GM19023 (cell line): ENCODE measurements around the gene CCDC74A.
A peak's percentile ranks its signal among the peaks of the same experiment; 100 is the strongest.
"Not testable (repeated sequence)": the region's sequence is repeated elsewhere in the genome, so short reads cannot be mapped to it uniquely, and the experiment has no call there.

Experiments
- ATAC-seq: cut with Tn5 transposase; IDR thresholded peaks from one replicate; pipeline ENCODE4 v1.9.1; 2021; ENCODE audit warnings: mild to moderate bottlenecking, moderate library complexity; ENCODE audit not compliant: unreplicated experiment

Gene CCDC74A

DNA sequence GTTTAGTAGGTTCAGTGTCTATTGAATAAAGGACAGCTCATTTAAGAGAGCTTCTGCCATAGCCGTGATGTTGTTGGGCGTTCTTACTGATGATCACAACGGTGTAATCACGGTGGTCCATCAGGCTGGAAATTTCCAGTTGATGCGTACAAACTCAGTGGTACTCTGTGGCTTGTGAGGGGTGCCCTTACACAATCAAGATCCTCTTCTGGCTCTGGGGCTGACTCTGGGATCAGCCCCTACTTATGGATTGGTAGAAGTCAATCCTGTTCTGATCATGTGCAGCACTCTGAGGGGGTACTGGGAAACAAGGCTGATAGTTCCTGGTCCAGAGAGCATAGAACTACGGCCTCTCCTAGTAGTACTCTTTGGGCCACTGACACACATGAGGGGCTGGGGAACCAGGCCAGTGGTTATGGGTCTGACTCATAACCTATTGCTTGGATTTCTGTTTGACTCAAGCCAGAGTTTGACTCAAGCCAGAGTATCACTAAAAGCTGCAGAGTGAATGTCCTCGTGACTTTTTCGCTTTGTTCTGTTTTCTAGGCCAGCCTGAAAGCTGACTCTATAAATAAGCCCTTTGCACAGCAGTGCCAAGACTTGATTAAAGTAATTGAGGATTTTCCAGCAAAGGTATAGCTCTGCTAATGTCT is 29.2 kb upstream of the CCDC74A start:
- ATAC-seq = peak; percentile 97

DNA sequence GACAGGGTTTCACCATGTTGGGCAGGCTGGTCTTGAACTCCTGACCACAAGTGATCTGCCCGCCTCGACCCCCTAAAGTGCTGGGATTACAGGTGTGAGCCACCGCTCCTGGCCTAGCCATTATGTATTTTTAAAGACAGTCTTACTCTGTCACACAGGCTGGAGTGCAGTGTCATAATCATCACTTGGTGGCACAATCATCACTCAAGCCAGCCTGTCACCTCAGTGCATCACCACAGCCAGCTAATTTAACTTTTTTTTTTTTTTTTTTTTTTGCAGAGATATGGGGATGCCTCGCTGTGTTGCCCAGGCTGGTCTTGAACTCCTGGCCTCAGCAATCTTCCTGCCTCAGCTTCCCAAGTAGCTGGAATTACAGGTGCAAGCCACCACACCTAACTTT is 24.1 kb upstream of the CCDC74A start:
- not testable (repeated sequence) for ATAC-seq

DNA sequence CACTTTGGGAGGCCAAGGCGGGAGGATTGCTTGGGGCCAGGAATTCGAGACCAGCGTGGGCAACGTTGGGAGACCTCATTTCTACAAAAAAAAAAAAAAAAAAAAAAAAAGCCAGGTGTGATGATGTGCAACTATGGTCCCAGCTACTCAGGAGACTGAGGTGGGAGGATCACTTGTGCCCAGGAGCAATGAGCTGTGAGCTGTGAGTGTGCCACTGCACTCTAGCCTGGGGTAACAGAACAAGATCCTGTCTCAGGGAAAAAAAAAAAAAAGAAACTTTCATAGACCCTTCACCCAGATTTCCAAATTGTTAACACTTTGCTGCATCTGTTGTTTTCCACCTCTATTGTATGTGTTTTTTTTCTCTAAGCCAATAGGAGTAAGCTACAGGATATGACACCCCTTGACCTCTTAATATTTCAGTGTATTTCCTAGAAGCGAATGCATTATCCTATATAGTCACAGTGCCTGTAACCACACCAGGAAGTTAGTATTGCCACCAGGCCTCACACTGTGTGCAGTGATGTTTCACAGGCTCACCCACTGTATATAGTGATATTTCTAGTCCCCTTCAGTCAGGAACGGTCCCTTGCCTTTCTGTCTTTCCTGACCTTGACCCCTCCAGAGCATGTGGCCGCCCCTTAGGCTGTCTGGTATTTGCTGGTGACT is 23.5 kb upstream of the CCDC74A start:
- not testable (repeated sequence) for ATAC-seq

DNA sequence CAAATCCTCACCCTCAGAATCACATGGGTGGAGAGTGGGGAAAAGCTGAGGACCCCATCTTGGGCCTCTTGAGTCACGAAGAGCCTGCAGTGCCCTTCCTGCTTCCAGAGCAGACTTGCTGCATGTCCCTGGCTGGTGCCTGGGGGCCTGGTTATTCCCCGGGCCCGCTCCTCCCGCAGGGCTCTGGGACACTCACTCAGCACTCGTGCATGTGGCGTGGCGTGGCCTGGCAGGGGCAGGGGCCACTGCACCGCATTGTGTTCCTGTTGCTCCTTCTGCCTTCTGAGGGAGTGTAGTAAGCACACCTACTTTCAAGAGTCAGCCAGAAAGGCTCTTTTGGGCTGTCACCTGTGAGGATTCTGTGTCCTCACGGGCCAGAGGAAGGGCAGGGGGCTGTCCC is 18.1 kb upstream of the CCDC74A start:
- no peak for ATAC-seq

DNA sequence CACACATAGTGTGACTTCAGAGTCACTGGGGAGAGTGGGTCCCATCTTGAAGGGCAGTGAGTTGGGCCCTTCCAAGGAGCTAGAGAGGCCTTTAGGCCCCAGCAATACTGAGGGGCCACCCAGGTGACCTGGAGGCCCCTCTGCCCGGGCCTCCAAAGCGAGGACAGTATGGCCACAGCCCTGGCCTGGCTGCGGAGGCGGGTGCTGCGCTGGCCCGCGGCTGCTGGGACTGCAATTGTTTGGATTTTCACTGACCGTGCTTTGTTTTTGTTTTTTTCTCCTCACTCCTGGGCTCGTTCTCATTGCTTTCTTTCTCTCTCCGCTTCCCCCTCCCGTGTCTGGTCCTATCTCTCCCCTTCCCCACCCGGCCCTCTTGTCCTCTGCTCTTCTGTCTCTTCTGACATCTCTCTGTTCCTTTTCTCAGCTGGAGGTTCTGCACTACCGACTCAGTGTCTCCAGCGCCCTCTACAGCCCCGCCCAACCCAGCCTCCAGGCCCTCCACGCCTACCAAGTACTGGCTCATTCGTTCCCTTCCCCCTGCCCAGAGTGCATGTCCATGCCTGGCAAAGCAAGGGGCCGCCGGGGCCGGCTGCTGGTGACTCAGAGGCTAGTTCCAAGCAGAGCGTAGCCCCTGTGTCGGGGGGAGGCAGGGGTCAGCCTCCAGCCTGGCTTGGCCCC is 16.3 kb upstream of the CCDC74A start:
- not testable (repeated sequence) for ATAC-seq

DNA sequence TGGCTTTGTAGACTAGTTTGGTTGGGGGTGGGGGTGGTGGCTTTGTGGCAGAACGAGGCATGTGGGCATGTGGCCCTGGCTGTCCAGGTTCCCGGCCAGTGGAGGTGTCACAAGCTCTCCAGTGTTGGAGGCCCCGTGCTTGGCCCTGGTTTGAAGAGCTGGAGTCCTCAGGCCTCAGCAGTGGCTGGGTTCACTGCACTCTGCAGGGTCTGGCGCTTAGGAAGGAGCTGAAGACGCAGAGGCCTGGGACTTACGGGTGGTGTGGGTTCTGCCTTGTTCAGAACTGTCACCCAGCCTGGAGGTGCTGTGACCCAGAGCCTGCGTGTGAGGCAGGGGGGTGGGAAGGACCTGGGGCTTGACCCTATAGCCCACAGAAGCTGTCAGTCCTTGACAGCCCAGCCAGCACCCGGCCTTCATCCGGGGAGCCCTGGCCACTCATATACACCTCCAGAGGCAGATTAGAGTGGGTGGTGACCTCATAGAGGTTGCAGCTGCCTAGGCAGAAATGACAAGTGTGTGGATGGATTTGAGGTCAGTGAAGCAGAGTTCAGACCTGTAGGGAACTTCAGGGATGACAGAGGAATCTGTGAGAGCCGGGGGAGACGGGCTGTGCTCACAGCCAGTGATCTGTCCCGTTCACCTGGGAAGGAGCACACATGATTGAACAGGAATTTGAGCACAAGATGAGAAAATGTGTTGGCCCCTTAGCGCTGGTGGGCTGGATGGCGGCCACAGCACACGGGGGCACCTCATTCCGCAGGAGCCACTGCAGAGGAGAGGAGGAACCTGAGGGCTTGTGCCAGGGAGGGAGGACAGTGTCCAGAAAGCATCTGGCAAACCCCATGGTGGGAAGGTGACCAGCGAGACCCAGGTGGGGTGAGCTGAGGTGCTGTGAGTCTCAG is 15.5 kb upstream of the CCDC74A start:
- not testable (repeated sequence) for ATAC-seq

DNA sequence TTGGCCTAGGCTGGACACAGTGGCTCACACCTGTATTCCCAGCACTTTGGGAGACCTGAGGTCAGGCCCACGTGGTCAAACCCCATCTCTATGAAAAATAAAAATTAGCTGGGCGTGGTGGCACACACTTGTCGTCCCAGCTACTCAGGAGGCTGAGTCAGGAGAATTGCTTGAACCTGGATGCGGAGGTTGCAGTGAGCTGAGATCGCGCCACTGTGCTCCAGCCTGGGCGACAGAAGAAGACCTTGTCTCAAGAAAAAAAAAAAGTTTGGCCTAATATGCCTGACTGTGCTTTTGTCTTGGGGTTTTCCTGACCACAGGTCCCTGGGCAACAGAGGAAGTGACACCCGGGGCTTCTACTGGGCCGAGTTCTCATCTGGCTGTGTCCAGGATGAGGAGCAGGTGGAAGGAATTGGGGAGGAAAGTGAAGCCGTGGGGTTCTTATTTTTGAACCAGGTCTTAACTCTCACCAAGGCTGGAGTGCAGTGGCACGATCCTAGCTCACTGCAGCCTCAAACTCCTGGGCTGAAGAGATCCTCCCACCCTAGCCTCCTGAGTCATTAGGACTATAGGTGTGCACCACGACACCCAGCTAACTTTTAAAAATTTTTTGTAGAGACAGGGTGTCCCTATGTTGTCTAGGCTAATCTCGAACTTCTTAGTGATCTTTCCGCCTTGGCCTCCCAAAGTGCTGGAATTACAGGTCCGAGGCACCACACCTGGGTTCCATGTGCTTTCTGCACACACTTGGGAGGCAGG is 13.1 kb upstream of the CCDC74A start:
- ATAC-seq = peak; percentile 79

DNA sequence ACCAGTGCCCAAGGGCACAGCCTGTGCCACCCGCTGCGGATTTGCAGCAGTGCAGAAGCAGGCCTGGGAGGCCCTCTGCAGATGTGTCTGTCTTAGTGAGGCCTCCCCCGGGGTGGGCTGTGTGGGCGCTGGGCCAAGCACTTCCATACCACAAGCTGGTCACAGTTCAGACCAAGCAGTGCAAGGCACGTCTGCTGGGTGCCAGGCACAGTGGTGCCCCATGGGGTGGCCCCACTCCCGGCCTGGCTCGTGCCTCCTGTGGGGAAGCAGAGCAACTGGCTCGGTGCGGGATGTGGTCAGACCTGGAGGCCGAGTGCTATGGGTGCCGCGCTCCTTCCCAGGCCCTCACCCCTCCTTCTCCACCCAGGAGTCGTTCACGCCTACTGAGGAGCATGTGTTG is 12.5 kb upstream of the CCDC74A start:
- not testable (repeated sequence) for ATAC-seq

DNA sequence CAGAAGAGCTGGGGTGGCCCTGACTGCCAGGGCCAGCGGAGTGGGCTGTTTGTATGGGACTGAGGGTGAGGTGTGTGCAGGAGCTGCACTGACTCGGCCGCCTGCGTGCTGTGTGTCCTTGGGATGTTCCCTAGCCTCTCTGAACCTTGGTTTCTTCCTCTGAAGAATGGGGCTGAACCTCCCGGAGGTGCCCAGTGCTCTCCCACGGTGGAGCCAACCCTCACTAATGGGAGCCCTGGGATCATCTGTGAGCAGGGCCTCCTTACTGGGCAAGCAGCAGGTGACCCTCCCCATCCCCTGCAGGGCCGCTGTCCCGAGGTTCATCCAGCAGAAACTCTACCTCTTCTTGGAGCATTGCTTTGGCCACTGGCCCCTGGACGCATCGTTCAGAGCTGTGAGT is 11.7 kb upstream of the CCDC74A start:
- no peak for ATAC-seq

DNA sequence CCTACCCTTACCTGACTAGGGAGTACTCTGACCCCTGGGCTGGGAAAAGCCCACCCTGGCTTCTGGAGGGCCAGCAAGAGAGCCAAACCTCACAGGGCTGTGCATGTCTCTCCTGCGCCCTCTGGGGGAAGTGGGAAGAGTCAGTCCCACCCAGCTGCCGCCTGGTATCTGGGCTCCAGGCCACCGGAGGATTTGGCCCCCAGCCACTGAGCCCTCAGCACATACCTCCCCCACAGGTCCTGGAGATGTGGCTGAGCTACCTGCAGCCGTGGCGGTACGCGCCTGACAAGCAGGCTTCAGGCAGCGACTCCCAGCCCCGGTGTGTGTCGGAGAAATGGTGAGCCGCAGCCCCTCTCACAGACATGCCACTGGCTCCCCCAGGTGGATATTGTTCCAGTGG is 11.1 kb upstream of the CCDC74A start:
- not testable (repeated sequence) for ATAC-seq

DNA sequence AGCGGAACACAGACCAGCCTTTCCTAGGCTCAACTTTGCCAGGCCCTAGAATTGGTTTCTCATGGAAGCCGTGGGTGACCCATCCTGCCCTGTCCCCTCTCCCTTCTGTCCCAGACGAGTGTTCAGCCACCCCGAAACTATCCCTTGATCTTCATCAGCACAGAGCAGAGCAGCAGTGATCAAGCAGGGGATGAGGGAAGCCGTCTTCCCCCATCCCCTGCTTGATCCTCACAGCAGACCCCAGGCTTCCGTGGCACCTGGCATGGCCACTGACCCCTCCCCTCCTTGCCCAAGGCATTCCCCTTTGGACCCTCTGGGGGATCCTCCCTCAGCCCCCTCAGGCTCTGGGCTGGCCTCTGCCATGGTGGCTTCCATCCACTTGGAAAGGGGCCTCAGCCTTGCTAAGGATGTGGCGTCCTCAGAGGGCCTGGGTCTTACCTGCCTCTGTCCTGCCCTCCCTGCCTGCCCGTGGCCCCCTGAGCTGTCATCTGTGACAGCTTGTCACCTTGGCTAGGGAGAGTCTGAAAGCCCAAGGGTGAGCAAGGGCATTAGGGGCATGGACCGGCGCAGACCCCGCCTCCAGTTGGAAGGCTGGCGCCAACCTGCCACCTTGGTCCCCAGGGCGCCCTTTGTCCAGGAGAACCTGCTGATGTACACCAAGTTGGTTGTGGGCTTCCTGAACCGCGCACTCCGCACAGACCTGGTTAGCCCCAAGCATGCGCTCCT is 10.4 kb upstream of the CCDC74A start:
- ATAC-seq = no peak

DNA sequence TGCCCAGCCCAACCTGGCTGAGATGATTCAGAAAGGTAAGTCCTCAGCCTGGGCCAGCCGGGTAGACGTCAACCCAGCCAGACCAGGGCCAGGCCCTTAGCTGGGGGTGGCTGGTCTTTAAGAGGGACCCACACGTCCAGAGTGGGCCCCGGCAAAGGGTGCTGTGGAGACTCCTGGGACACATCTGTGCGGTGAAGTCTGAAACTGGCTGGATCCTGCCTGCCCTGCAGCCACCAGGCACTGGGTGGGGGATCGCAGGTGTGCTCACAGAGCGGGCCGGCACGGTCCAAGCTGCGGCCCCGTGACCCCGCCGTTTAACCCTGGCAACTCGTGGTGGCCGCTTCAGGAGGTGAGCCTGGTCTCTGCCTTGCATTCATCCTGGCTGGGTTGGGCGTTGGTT is 9.8 kb upstream of the CCDC74A start:
- not testable (repeated sequence) for ATAC-seq

DNA sequence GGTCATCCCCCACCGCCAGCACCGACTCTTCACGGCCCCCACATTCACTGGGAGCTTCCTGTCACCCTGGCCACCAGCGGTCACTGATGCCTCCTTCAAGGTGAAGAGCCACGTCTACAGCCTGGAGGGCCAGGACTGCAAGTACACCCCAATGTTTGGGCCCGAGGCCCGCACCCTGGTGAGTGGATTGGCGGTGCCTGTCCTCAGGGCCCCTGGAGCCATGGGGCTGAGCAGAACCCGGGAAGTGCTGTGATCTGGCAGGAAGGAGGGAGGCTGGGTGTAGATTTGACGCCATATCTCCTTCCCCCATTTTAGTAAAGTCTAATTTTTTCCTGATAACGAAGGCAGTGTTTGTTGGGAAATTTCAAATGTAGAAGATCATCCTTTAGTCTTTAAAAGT is 9.2 kb upstream of the CCDC74A start:
- ATAC-seq = not testable (repeated sequence)

DNA sequence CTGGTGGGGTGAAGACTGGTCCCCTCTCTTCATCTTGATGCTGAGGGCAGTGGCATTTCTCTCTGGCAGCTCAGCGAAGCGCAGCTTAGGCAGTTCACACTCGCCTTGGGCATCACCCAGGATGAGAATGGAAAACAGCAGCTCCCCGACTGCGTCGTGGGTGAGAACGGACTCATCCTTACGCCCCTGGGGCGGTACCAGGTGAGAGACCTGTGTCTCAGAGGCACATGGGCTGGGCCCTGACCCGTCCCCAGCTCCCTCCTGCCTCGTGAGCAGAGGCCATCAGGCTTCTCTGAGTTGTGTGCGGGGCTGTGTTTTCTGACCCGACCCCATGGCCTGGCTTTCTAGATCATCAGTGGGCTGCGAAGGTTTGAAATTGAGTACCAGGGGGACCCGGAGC is 8.2 kb upstream of the CCDC74A start:
- no peak for ATAC-seq

DNA sequence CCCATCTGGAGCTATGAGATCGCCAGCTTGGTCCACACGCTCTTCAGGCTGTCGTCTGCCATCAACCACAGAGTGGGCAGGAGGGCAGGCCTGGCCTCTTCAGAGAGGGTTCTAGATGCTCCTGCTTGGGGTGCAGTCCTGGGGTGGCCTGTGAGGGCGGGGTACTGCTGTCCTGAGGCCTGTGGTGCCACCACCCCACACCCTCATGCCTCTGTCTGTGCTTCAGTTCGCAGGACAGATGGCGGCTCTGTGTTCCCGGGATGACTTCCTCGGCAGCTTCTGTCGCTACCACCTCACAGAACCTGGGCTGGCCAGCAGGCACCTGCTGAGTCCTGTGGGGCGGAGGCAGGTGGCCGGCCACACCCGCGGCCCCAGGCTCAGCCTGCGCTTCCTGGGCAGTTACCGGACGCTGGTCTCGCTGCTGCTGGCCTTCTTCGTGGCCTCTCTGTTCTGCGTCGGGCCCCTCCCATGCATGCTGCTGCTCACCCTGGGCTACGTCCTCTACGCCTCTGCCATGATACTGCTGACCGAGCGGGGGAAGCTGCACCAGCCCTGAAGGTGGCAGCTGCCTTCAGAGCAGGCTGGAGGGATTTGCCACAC is 7.7 kb upstream of the CCDC74A start:
- ATAC-seq = not testable (repeated sequence)

DNA sequence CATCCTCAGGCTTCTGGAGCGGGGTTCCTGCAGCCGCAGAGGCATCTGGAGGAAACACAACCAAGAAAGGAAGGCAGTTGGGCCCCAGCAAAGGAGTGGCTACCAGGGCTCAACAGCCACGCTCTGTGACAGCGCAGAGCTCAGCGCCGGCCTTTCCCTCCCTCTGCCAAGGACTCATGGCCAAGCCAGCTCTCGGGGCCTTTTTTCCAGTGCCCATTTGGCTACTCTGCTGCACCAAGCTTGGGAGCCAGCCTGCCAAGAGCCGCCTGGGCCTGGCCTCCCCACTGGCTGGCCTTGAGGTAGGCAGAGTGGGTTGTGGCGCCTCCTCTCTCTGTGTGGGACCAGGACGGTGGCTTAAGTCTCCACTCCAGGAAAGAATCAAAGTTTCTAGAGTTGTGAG is 7.2 kb upstream of the CCDC74A start:
- ATAC-seq = no peak

DNA sequence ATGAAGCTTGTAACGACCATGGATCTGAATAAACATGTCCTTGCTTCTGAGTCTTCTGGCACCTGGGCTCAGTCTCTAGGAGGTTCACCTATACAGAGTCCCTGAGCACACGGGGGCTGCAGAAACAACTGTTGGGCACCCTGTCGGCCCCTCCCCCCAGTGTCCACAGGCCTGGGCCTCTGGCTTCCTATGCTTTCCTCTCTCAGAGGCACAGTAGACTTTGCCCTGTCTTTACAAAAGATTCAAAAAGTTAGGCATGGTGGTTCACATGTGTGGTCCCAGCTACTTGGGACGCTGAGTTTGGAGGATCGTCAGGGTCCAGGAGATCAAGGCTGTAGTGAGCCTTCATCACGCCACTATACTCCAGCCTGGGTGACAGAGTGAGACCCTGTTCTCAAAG is 6.2 kb upstream of the CCDC74A start:
- ATAC-seq = not testable (repeated sequence)

DNA sequence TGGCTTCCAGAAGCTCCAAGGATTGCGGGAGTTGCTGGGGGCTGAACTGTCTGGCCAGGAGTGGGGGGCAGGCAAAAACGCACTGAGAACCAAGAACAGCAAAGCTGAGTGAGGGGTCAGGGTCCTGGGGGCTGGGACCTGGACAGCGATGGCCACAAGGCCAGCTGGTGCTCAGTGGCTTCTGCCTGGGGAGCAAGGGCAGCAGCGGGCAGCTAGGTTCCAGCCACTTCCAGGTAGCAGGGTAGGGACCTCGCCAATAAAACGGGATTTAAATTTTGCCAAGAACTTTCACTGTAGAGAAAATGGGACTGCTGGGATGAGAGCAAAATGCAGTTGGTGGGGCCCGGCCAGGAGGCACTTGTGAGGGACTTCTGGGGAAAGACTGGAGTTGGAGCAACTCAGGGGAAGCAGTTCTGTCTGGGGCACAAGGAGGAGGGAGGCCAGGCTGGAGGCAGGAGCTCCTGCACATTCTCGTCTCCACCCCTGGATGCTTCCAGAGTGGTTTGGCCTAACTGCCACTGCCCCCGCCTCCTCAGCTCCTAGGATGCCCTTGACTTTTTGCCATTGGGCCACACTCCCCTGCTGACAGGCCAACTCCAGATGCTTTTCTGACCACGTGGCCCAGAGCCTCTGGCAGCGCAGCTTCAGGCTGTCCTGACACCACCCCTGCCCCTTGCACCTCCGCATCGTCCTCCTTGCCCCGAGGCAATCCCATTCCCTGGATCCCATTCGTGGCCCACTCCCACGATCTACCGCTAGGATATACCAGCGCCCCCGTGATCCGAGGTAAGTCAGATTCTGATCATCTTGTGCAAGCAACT is 5.5 kb upstream of the CCDC74A start:
- ATAC-seq = no peak
